Keratinocyte (primary cell): ENCODE data around the gene CLSTN2. TPM values are rescaled to one million over a fixed set of nuclear protein-coding genes. Genes with fewer than 3 reads are reported as not detected.

Experiments
- DNase-seq: peaks from one replicate; pipeline ENCODE4 v3.0.0-alpha.2; 2011; ENCODE audit warnings: low read depth, missing footprints, low spot score
- FAIRE-seq: peaks from 2 replicates; lab custom pipeline; 2011; peaks lifted over from hg19 to GRCh38; lab: Jason Lieb, UNC
- H2AFZ ChIP-seq: 2 replicates; pipeline ENCODE4 v1.6.0; 2012; ENCODE audit warnings: low read length, control low read depth, inconsistent platforms; ENCODE audit not compliant: control insufficient read depth
- H3K27ac ChIP-seq: 2 replicates; pipeline ENCODE4 v1.5.1; 2011; ENCODE audit warnings: low read length; ENCODE audit not compliant: control insufficient read depth, insufficient read depth
- H3K27me3 ChIP-seq: 3 replicates; pipeline ENCODE4 v1.6.0; 2011; ENCODE audit warnings: low read length; ENCODE audit not compliant: control insufficient read depth, insufficient read depth; ENCODE audit errors: extremely low read depth
- H3K36me3 ChIP-seq, 2 experiments: 2 replicates in 1 of 2; 3 replicates in 1 of 2; pipeline ENCODE4 v1.5.1; 2011; ENCODE audit warnings: low read length in 2 of 2, mild to moderate bottlenecking in 1 of 2; ENCODE audit not compliant: control insufficient read depth in 2 of 2, insufficient read depth in 2 of 2; ENCODE audit errors: extremely low read depth in 1 of 2
- H3K4me1 ChIP-seq: 3 replicates; pipeline ENCODE4 v1.5.1; 2011; ENCODE audit warnings: low read length; ENCODE audit not compliant: control insufficient read depth, insufficient read depth; ENCODE audit errors: extremely low read depth
- H3K4me2 ChIP-seq: 3 replicates; pipeline ENCODE4 v1.6.0; 2011; ENCODE audit warnings: low read depth, low read length; ENCODE audit not compliant: control insufficient read depth, insufficient read depth; ENCODE audit errors: extremely low read depth
- H3K4me3 ChIP-seq, 3 experiments: fragments of 200-600 bp in 1 of 3; sonication (generic) in 1 of 3; 2 replicates in 2 of 3; 3 replicates in 1 of 3; pipeline ENCODE4 v1.5.1; 2011 to 2016; ENCODE audit warnings: low read length in 3 of 3, mild to moderate bottlenecking in 3 of 3, control low read depth in 2 of 3, inconsistent platforms in 1 of 3, low read depth in 1 of 3, mixed read lengths in 1 of 3, mixed run types in 1 of 3, moderate library complexity in 1 of 3; ENCODE audit not compliant: control insufficient read depth in 2 of 3, insufficient read depth in 2 of 3; ENCODE audit errors: extremely low read depth in 1 of 3
- H3K79me2 ChIP-seq: 2 replicates; pipeline ENCODE4 v1.6.0; 2012; ENCODE audit warnings: low read length; ENCODE audit not compliant: control insufficient read depth, insufficient read depth
- H3K9ac ChIP-seq: 3 replicates; pipeline ENCODE4 v1.6.0; 2011; ENCODE audit warnings: low read length; ENCODE audit not compliant: control insufficient read depth, insufficient read depth; ENCODE audit errors: extremely low read depth
- H3K9me1 ChIP-seq: 3 replicates; pipeline ENCODE4 v1.6.0; 2011; ENCODE audit warnings: low read length; ENCODE audit not compliant: control insufficient read depth, insufficient read depth; ENCODE audit errors: extremely low read depth
- H3K9me3 ChIP-seq: 2 replicates; pipeline ENCODE4 v1.5.1; 2012; ENCODE audit warnings: low read depth, low read length; ENCODE audit not compliant: control insufficient read depth
- H4K20me1 ChIP-seq: 3 replicates; pipeline ENCODE4 v1.6.0; 2011; ENCODE audit warnings: low read length; ENCODE audit not compliant: control insufficient read depth, insufficient read depth; ENCODE audit errors: extremely low read depth
- CTCF ChIP-seq, 3 experiments: IDR thresholded peaks in 1 of 3; conservative IDR thresholded peaks in 1 of 3; optimal IDR thresholded peaks in 1 of 3; 2 replicates in 2 of 3; 3 replicates in 1 of 3; pipeline versions ENCODE3 to v1.5.1; 2011; ENCODE audit warnings: low read length in 3 of 3, mild to moderate bottlenecking in 3 of 3, moderate library complexity in 2 of 3, control low read depth in 1 of 3, inconsistent platforms in 1 of 3; ENCODE audit not compliant: insufficient read depth in 2 of 3; ENCODE audit errors: extremely low read depth in 1 of 3
- EZH2 ChIP-seq: IDR thresholded peaks from one replicate; pipeline ENCODE4 v1.6.1; 2012; ENCODE audit warnings: inconsistent platforms, mild to moderate bottlenecking, low read length, moderate library complexity
- dilution Hi-C: fragments of 300-500 bp; cut with MboI; formaldehyde crosslinking; loops from one replicate; pipeline ENCODE4 v1.7.0; 2020; ENCODE audit warnings: low sequenced_read_pairs; ENCODE audit not compliant: extremely low pct_ligation_motif_present
- polyA plus RNA-seq, 5 experiments: library from polyadenylated mRNA; depleted of rRNA in 3 of 5; stranded (reverse) in 3 of 5; stranded (forward) in 1 of 5; unstranded in 1 of 5; fragments of >200 nt; gene quantifications; 1 replicate in 1 of 5; 2 replicates in 3 of 5; 3 replicates in 1 of 5; pipeline versions ENCODE4 v1.2.1 to v1.2.3, GENCODE V29; 2011 to 2012; ENCODE audit warnings: missing spikeins in 2 of 5, low read depth in 1 of 5, low replicate concordance in 1 of 5

Gene CLSTN2
- polyA plus RNA-seq, 1 donor (not counting 4 experiments of a cell fraction or from before 2014, with no cell fraction given): 0.09 TPM

DNA sequence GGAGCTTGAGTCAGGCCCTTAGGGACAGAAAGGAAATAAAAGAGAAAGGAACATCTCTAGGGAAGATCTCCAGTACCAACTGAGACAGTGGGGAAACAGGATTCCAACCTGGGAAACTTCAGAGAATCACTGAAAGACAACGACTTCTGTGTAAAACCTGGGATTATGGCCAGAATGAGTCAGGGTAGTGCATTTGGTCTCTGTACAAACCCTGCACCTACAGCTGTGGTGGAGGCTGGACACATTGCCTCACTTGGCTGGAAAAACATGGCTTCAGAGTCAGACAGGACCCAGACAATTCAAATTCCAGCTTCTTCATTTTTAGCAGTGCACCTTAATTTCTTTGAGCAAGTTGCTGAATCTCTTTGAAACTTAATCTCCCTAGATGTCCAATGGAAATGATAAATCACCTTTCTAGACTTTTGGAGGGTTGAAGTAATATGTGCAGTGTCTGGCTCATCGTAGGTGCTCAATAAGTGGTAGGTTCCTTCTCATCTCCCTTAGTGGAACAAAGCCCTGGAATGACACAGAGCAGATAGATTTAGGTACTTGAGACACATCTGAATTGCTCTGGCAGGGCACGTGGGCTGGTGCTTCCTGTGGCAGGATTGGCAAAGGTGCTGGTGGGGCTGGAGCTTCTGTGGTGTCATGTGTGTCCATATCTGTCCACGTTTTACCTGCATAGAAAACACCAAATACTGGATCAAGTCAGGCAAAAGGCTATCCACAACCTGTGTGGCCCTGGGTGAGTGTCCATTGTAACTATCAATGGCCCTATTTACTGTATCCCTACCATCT lies 6.1 kb upstream of the CLSTN2 start:
- FAIRE-seq (peak; percentile 73), DNase-seq (no peak)
- dilution Hi-C loops: no loop called here
- Histone ChIP-seq H3K36me3 (no peaks in the 10 kb centered on the region), H3K9ac (no peak overlapping the region), H3K4me2 (no peak overlapping the region), H3K27ac (no peak overlapping the region), H2AFZ (no peak overlapping the region), H3K4me3 (no peak overlapping the region), H3K4me1 (no peaks in the 10 kb centered on the region), H3K9me1 (no peaks in the 10 kb centered on the region), H3K79me2 (no peaks in the 10 kb centered on the region), H4K20me1 (no peaks in the 10 kb centered on the region), H3K9me3 (no peaks in the 10 kb centered on the region), H3K27me3 (no peaks in the 10 kb centered on the region)
- TF ChIP-seq EZH2: no peak
- TF ChIP-seq CTCF (optimal IDR thresholded peaks at IDR 0.05 in 1 of 3, IDR thresholded peaks at IDR 0.05 in 1 of 3, conservative IDR thresholded peaks at IDR 0.05 in 1 of 3; ENCODE audit: extremely low read depth in 1 of 3, insufficient read depth in 2 of 3, low read length in 3 of 3): no peak

DNA sequence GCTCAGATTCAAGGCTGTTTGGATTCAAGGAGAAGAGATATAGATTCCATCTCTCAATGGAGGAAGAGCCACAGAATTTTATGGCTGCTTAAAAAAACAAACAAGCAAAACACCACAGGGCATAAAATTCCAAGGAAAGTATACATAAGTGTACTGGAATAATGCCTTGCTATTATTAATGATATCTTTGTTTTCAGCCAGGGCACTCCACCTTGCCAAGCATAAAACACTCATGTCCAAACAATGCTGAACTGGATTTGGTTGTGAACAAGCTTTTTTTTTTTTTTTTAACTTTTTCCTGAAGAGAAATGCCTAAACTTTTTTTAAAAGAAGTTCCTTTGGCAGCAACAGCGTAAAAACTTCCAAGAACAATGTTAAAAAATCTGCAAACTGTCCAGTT lies 4.8 kb upstream of the CLSTN2 start:
- FAIRE-seq: no peak
- Histone ChIP-seq H2AFZ (no peak overlapping the region), H3K4me2 (no peak overlapping the region), H3K9me3 (no peaks in the 10 kb centered on the region), H3K27me3 (peaks cover 4% of the 10 kb centered on the region), H3K9me1 (no peaks in the 10 kb centered on the region), H4K20me1 (no peaks in the 10 kb centered on the region), H3K27ac (no peak overlapping the region), H3K9ac (no peak overlapping the region), H3K36me3 (no peaks in the 10 kb centered on the region), H3K4me3 (no peak overlapping the region), H3K79me2 (no peaks in the 10 kb centered on the region), H3K4me1 (no peaks in the 10 kb centered on the region)
- DNase-seq: no peak
- dilution Hi-C loops: no loop called here
- no peak for TF ChIP-seq EZH2
- TF ChIP-seq CTCF (optimal IDR thresholded peaks at IDR 0.05 in 1 of 3, IDR thresholded peaks at IDR 0.05 in 1 of 3, conservative IDR thresholded peaks at IDR 0.05 in 1 of 3; ENCODE audit: extremely low read depth in 1 of 3, insufficient read depth in 2 of 3, low read length in 3 of 3): no peak
